B cell (primary cell): ENCODE results near the gene LUZP1. TPM values are rescaled to one million over a fixed set of nuclear protein-coding genes. Genes with fewer than 3 reads are reported as not detected.

ENCODE experiments used
- ATAC-seq: fragments of 200-7000 bp; cut with Tn5 transposase; one replicate; pipeline ENCODE4 v1.10.0; 2021; ENCODE audit warnings: low read depth, mild to moderate bottlenecking, moderate number of reproducible peaks, moderate library complexity
- CTCF ChIA-PET: fragments of 350-600 bp; sonication (Branson Sonifier 250); formaldehyde crosslinking; loops from one replicate; lab custom pipeline; 2021; ENCODE audit warnings: antibody characterized with exemption, inconsistent platforms; lab: Charles Lee
- POLR2A ChIA-PET: fragments of 350-600 bp; sonication (Branson Sonifier 250); formaldehyde crosslinking; loops from one replicate; lab custom pipeline; 2021; ENCODE audit warnings: antibody characterized with exemption; lab: Charles Lee
- DNase-seq: peaks from one replicate; pipeline ENCODE4 v3.0.0; 2013
- H2AFZ ChIP-seq: 2 replicates; pipeline ENCODE4 v1.6.1; 2012; ENCODE audit warnings: mild to moderate bottlenecking, low read depth, low read length; ENCODE audit not compliant: insufficient read depth, poor library complexity, severe bottlenecking
- H3K27ac ChIP-seq, 2 donors: 1 replicate in 1 of 2; 2 replicates in 1 of 2; pipeline ENCODE4 v1.5.1; 2012 to 2013; ENCODE audit warnings: low read length in 2 of 2, mild to moderate bottlenecking in 2 of 2, moderate library complexity in 1 of 2
- H3K27me3 ChIP-seq, 4 experiments: fragments of 200-600 bp in 1 of 4; sonication (generic) in 1 of 4; replicated peaks in 1 of 4; 1 replicate in 2 of 4; 2 replicates in 2 of 4; pipeline versions ENCODE4 v1.6.1 to v1.7.0; 2013 to 2016; ENCODE audit warnings: low read length in 3 of 4, mild to moderate bottlenecking in 2 of 4, mixed read lengths in 1 of 4, moderate library complexity in 1 of 4; ENCODE audit not compliant: insufficient read depth in 4 of 4, control insufficient read depth in 3 of 4; ENCODE audit errors: control extremely low read depth in 1 of 4
- H3K36me3 ChIP-seq, 2 experiments: replicated peaks in 1 of 2; 1 replicate in 1 of 2; 2 replicates in 1 of 2; pipeline versions ENCODE4 v1.6.1 to v1.7.1; 2013; ENCODE audit warnings: low read length in 1 of 2; ENCODE audit not compliant: insufficient read depth in 2 of 2, control insufficient read depth in 1 of 2; ENCODE audit errors: control extremely low read depth in 1 of 2, extremely low read depth in 1 of 2
- H3K4me1 ChIP-seq, 2 donors: fragments of 200-600 bp in 1 of 2; sonication (generic) in 1 of 2; 1 replicate in 1 of 2; 2 replicates in 1 of 2; pipeline versions ENCODE4 v1.5.1 to v1.6.1; 2013 to 2017; ENCODE audit warnings: low read length in 2 of 2; ENCODE audit not compliant: control insufficient read depth in 2 of 2, insufficient read depth in 2 of 2
- H3K4me2 ChIP-seq: replicated peaks from 2 replicates; pipeline ENCODE3; 2012; ENCODE audit warnings: mild to moderate bottlenecking, low read depth, low read length; ENCODE audit not compliant: poor library complexity, severe bottlenecking
- H3K4me3 ChIP-seq, 5 experiments: fragments of 200-600 bp in 1 of 5; sonication (generic) in 1 of 5; 1 replicate in 3 of 5; 2 replicates in 2 of 5; pipeline versions ENCODE4 v1.5.1 to v1.7.0; 2011 to 2016; ENCODE audit warnings: low read length in 4 of 5, mild to moderate bottlenecking in 4 of 5, low read depth in 2 of 5, control low read depth in 1 of 5, moderate library complexity in 1 of 5; ENCODE audit not compliant: insufficient read depth in 1 of 5; ENCODE audit errors: control extremely low read depth in 1 of 5, extremely low read depth in 1 of 5
- H3K79me2 ChIP-seq: fragments of 200-600 bp; sonication (generic); one replicate; pipeline ENCODE4 v1.6.0; 2016; ENCODE audit warnings: low read length; ENCODE audit not compliant: control insufficient read depth, insufficient read depth
- H3K9ac ChIP-seq: fragments of 200-600 bp; sonication (generic); 2 replicates; pipeline ENCODE4 v1.6.1; 2017; ENCODE audit warnings: mild to moderate bottlenecking, low read length, moderate library complexity
- H3K9me3 ChIP-seq, 3 donors: one replicate each; pipeline versions ENCODE4 v1.6.1 to v1.7.1; 2013; ENCODE audit warnings: low read length in 2 of 3; ENCODE audit not compliant: control insufficient read depth in 2 of 3, insufficient read depth in 1 of 3; ENCODE audit errors: control extremely low read depth in 1 of 3
- H4K20me1 ChIP-seq: 2 replicates; pipeline ENCODE4 v1.6.0; 2012; ENCODE audit warnings: mild to moderate bottlenecking, low read length; ENCODE audit not compliant: insufficient read depth, control insufficient read depth, poor library complexity, severe bottlenecking
- H3K27ac Mint-ChIP-seq: one replicate; pipeline ENCODE4 v1.8.0; 2021; ENCODE audit warnings: mixed read lengths
- H3K27me3 Mint-ChIP-seq: one replicate; pipeline ENCODE4 v1.8.0; 2021; ENCODE audit warnings: mixed read lengths
- H3K4me1 Mint-ChIP-seq: one replicate; pipeline ENCODE4 v1.8.0; 2021; ENCODE audit warnings: mixed read lengths
- H3K4me3 Mint-ChIP-seq: one replicate; pipeline ENCODE4 v1.8.0; 2021; ENCODE audit warnings: mixed read lengths
- H3K9me3 Mint-ChIP-seq: one replicate; pipeline ENCODE4 v1.8.0; 2022; ENCODE audit warnings: mixed read lengths; ENCODE audit not compliant: insufficient read depth
- CTCF ChIP-seq: fragments of 200-600 bp; IDR thresholded peaks from one replicate; pipeline ENCODE4 v1.8.0; 2022; ENCODE audit warnings: antibody characterized with exemption, mild to moderate bottlenecking
- EZH2 ChIP-seq: IDR thresholded peaks from 2 replicates; pipeline ENCODE4 v1.6.1; 2012; ENCODE audit warnings: borderline replicate concordance, low read depth, mild to moderate bottlenecking, moderate library complexity, low read length; ENCODE audit not compliant: insufficient read depth, poor library complexity, severe bottlenecking
- WGBS: methylation state at CpG from one replicate; pipeline ENCODE4 v1.1.5; 2013; ENCODE audit warnings: missing lambda C conversion rate; ENCODE audit not compliant: insufficient coverage; 5-methylcytosine and 5-hydroxymethylcytosine counted together
- intact Hi-C: fragments of 100-400 bp; cut with micrococcal nuclease; formaldehyde crosslinking; loops from one replicate; pipeline ENCODE4 v1.10.0; 2022
- polyA plus RNA-seq: library from polyadenylated mRNA; depleted of rRNA; stranded (reverse); fragments of >200 nt; gene quantifications from 2 replicates; pipeline ENCODE4 v1.2.3, GENCODE V29; 2012
- total RNA-seq, 2 donors: library from RNA; stranded (reverse); fragments of 120-200 nt in 1 of 2; gene quantifications; 1 replicate in 1 of 2; 2 replicates in 1 of 2; pipeline versions ENCODE4 v1.2.3 to v1.2.4, GENCODE V29; 2013 to 2022

LUZP1 gene
- total and polyA plus RNA-seq, 2 donors (not counting 1 experiment from before 2014, with no cell fraction given), result 2.0 to 12.9 TPM

GRCh38 chr1:23114424-23115079 lies 54.1 kb downstream of the LUZP1 start:
- Mint-ChIP-seq H3K4me1 (peaks cover 52% of the 10 kb centered on the region), H3K27ac (no peak overlapping the region), H3K4me3 (no peak overlapping the region), H3K27me3 (no peaks in the 10 kb centered on the region), H3K9me3 (no peaks in the 10 kb centered on the region)
- Histone ChIP-seq H3K4me1 (peaks cover 21 to 23% of the 10 kb centered on the region in 2 donors), H4K20me1 (no peaks in the 10 kb centered on the region), H2AFZ (no peak overlapping the region), H3K4me3 (no peak overlapping the region), H3K79me2 (peaks cover 36% of the 10 kb centered on the region), H3K27me3 (no peaks in the 10 kb centered on the region), H3K27ac (peak overlapping the region in 1 of 2 donors; percentile 47), H3K9me3 (peaks cover 0 to 6% (median 0%) of the 10 kb centered on the region in 3 donors), H3K9ac (no peak overlapping the region), H3K36me3 (no peaks in the 10 kb centered on the region), H3K4me2 (peak overlapping the region; percentile 1)
- TF ChIP-seq EZH2 (no peak), CTCF (no peak)
- no peak for ATAC-seq
- DNase-seq, result no peak
- intact Hi-C loops, result loop anchor here (2.0 kb wide), 1 partner anchor 14 kb away; no protein-coding TSS in a partner anchor
- ChIA-PET POLR2A (no interaction called here), CTCF (interaction anchor here (0.6 to 10.7 kb wide), 5 partner anchors 15 to 71 kb away, joined by 3 to 103 read pairs (median 4); no protein-coding TSS in a partner anchor)
- WGBS, result no CpG with 5 or more reads among the region's 6 CpGs
